ENCODE data around the gene DHX35.

Gene DHX35

GRCh38 chr20:38962044-38962927 is at the start of gene DHX35:
TSS of gene DHX35 (plus strand) at chr20:38962344. CDS start at chr20:38962368, 24 bp downstream.
- peak; percentile 96 to 99 for DNase-seq

GRCh38 chr20:38915355-38915754 is 46.8 kb upstream of the DHX35 start:
- DNase-seq, result no peak

GRCh38 chr20:38917657-38918056 is 44.5 kb upstream of the DHX35 start:
- peak; percentile 65 to 89 for DNase-seq

- DNase-seq, result no peak
Measured at GRCh38 chr20:38918172-38918571, 44.0 kb upstream of the DHX35 start.

- DNase-seq, result no peak
Measured at GRCh38 chr20:38919683-38920082, 42.5 kb upstream of the DHX35 start.

- no peak for DNase-seq
Measured at GRCh38 chr20:38920411-38920810, 41.7 kb upstream of the DHX35 start.

GRCh38 chr20:38920851-38921250 is 41.3 kb upstream of the DHX35 start:
- DNase-seq, result no peak

- DNase-seq, result no peak
Measured at GRCh38 chr20:38924718-38925117, 37.4 kb upstream of the DHX35 start.

GRCh38 chr20:38926142-38926933 is 35.8 kb upstream of the DHX35 start, which contains the start of gene FAM83D:
TSS of gene FAM83D (plus strand) at chr20:38926417. CDS start at chr20:38926443, 26 bp downstream.
- DNase-seq, result peak; percentile 98 to 99

- DNase-seq, result no peak
Measured at GRCh38 chr20:38926934-38927616, 35.1 kb upstream of the DHX35 start.

- DNase-seq, result no peak
Measured at GRCh38 chr20:38927902-38928578, 34.1 kb upstream of the DHX35 start.

GRCh38 chr20:38930242-38930569 is 31.9 kb upstream of the DHX35 start:
- no peak for DNase-seq

- DNase-seq, result no peak
Measured at GRCh38 chr20:38931984-38932383, 30.2 kb upstream of the DHX35 start.

- DNase-seq, result no peak
Measured at GRCh38 chr20:38932457-38933120, 29.6 kb upstream of the DHX35 start.

GRCh38 chr20:38934530-38934929 is 27.6 kb upstream of the DHX35 start:
- DNase-seq, result no peak

- peak in 1 of 2 donors; percentile 8 for DNase-seq
Measured at GRCh38 chr20:38935285-38935684, 26.9 kb upstream of the DHX35 start.

- DNase-seq, result no peak
Measured at GRCh38 chr20:38935967-38936407, 26.2 kb upstream of the DHX35 start.

GRCh38 chr20:38937000-38937399 is 25.1 kb upstream of the DHX35 start:
- DNase-seq, result no peak

- DNase-seq, result no peak
Measured at GRCh38 chr20:38937978-38938473, 24.1 kb upstream of the DHX35 start.

GRCh38 chr20:38939686-38940085 is 22.5 kb upstream of the DHX35 start:
- DNase-seq, result no peak

- DNase-seq, result no peak
Measured at GRCh38 chr20:38940644-38941043, 21.5 kb upstream of the DHX35 start.

Data from inflammatory macrophage treated with lipopolysaccharide for 1 hour (primary cell).